AG20443 (cell line): ENCODE data around the gene CTRB1.
"Not testable (repeated sequence)": the region's sequence is repeated elsewhere in the genome, so short reads cannot be mapped to it uniquely, and the experiment has no call there.

Source experiments
- DNase-seq: peaks from one replicate; pipeline ENCODE4 v3.0.0; 2012; ENCODE audit warnings: low spot score, mixed read lengths

Gene CTRB1

DNA sequence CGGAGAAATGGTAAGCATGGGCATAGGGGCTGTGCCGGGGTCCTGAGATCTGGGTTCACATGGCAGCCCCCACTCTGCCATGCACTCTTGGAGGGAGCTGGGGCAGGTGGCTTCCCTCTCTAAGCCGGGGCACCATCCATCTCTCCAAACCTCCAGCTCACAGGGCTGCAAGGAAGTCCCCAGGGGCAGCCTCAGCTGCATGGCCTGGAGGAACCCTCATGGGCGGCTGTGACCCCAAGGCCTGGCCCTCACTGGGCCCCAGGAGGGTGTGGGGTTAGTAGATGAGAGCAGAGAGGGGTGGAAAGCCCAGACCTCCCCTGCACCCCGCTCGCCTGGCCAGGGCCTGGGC is 14.4 kb upstream of the CTRB1 start:
- DNase-seq: no peak

- DNase-seq: not testable (repeated sequence)
Measured at GRCh38 chr16:75204905-75205304, 13.9 kb upstream of the CTRB1 start.

DNA sequence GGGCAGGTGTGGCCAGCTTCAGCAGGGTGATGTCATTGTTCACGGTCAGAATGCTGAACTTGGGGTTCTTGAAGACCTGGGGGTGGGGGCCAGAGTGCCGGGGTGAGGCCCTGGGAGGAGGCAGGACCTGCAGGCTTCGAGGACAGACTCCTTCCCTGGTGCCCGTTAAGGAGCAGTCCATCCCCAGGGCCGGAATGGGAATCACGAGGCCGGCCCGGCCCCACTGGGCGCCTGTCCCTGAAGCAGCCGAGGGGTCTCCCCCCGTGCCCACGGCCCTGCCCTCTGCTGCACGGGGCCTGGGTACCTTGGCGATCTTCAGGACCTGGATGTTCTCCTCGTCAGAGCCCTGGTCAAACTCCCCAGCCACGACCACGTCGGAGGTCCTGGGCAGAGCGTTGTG is 13.3 kb upstream of the CTRB1 start:
- not testable (repeated sequence) for DNase-seq

- DNase-seq: not testable (repeated sequence)
Measured at GRCh38 chr16:75205961-75206748, 12.6 kb upstream of the CTRB1 start.

DNA sequence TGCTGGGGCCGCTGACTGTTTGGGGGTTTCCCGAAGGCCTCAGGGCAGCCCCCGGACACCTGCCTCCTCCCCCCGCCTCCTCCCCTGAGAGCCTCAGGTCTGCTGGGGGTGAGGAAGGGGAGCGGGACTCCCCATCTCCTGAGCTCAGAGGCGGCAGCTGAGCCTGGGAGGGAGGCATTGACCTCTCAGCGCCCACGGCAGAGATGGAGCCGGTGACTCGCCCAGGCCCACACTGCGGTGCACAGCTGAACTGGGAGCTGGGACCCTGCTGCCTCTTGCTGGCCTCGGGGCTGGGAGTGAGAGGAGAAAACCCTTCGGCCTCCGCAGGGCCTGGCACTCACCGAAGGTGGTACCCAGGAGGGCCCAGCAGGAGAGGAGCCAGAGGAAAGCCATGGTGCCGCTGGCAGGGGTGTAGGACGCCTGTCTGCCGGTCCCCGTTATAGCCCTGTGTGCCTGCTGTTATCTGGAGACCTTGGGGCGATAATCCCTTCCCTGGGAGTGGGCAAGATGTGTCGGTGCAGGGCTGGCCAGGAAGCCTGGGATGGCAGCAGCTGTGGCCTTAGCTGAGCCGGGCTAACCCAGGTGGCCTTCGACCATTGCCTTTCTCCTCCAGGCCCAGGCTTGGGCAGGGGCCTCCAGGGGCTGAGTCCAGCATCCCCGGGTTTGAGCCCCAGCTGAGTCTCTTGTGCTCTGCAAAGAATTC is 11.9 kb upstream of the CTRB1 start, which contains the start of gene CTRB2:
CTRB2 (minus strand) TSS at position 413 of the 703 bp plus-strand sequence; CDS start at position 393, 20 bp downstream.
- no peak for DNase-seq

DNA sequence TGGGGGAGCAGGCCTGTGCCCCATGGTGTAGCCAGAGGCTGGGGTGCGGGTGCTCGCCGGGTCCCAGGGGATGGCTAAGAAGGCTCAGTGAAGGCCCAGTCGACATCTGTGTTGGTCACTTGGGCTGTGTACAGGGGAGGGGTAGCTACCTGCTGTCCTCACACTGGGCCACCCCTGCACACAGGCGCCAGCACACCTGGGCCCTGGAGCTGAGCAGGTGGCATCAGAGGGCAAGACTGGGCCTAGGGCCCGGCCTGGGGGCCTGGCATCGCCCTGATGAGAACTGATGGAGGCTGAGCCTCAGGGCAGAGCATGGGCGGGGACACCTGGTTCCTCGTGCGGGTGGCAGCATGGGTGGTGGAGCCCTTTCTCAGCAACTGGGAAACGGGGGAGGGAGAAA is 11.0 kb upstream of the CTRB1 start:
- no peak for DNase-seq

DNA sequence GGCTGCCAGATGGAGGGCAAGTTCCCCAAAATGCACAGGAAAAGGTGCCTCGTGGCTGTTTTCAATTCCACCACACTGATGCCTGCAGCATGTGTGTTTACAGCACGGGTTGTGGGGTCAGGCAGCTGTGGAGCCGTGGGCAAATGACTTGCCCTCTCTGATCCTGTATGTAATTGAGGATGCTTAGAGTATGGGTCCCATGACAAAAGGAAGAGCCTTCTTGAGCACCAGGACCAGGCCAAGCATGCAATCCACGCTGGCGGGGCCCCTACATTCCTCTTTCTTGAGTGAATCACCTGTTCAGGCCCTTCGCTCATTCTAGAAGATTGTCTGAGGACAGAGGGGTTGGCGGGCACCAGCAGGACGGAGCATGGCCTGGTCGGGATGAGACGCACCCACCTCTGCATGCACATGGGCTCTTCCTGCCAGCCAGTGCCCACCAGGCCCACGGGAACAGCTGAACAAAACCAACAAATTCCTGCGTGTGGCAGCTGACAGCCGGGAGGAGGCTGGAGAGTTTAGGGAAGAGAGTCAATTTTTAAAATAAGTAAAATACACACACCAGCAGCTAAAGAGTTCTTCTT is 10.5 kb upstream of the CTRB1 start:
- no peak for DNase-seq

DNA sequence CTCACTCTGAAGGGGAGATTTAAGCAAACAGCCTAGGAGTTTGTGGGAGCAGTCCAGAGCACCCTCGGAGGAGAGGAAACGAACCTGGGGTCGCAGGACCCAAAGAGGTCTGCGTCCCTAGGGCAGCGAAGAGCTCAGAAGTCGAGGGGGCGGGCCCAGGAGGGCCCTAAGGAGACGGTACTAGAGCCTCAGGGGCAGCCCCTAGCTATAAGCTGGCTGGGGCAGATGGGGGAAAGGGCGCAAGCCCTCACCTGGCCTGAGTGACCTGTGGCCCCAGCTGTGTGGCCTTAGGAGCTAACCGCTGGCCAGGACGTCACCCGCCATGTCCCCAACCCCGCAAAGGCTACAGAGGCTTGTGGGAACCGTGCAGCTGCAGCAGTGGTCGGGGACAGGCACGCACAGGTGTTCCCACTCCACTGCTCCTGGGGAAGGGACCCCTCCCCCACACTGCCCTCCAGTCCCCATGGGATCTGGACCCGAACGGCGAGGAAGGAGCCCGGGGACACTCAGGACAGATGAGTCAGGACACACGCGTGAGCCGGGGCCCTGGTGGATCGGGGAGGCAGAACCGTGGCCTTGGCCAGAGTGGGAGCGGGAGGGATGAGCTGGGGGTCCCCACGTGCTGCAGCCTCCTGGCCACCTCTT is 9.8 kb upstream of the CTRB1 start:
- no peak for DNase-seq

GRCh38 chr16:75209514-75209913 is 9.3 kb upstream of the CTRB1 start:
- not testable (repeated sequence) for DNase-seq

DNA sequence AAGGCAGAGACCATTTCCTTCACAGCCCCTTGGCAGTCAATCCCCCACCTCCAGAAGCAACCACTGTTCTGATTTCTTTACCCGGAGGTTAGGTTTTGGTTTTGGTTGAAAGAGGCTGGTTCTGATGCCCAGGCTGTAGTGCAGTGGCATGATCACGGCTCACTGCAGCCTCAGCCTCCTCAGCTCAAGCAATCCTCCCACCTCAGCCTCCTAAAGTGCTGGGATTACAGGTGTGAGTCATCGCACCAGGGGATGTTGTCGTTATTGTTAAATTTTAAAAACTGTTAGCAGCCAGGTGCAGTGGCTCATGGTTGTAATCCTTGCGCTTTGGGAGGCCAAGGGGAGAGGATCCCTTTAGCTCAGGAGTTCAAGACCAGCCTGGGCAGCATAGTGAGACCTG is 8.8 kb upstream of the CTRB1 start:
- DNase-seq: no peak

DNA sequence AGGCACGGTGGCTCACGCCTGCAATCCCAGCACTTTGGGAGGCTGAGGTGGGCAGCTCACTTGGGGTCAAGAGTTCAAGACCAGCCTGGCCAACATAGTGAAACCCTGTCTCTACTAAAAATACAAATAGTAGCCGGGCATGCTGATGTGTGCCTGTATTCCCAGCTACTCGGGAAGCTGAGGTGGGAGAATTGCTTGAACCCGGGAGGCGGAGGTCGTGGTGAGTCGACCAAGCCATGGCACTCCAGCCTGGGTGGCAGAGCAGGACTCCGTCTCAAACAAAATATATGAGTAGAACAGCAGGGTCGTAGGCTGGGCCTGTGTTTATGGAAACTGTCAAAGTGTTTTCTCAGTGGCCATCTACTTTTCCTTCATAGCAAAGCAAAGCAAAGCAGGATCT is 7.5 kb upstream of the CTRB1 start:
- not testable (repeated sequence) for DNase-seq

DNA sequence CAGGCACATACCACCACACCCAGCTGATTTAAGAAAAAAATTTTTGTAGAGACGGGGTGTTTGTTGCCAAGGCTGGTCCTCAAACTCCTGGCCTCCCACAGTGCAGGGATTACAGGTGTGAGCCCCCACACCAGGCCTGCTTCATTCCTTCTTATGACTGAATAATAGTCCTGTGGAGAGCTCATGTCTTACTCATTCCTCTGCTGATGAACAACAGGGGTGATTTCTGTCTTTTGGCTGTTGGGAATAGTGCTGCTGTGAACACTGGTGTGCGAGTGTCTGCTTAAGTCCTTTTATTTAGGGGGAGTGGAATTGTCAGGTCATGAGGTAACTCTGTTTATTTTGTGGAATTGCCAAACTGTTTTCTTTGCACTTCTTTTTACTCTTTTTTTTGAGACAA is 2.7 kb upstream of the CTRB1 start:
- no peak for DNase-seq

DNA sequence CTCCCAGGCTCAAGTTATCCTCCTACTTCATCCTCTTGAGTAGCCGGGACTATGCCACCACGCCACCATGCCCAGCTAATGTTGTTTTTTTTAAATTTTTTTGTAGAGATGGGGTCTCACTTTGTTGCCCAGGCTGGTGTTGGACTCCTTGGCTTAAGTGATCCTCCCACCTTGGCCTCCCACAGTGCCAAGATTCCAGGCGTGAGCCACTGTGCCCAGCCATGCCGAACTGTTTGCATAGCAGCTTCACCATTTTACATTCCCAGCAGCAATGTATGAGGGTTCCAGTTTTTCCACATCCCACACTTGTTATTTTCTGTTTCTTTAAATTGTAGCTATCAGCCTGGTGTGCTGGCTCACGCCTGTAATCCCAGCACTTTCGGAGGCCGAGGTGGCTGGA is 2.2 kb upstream of the CTRB1 start:
- no peak for DNase-seq

DNA sequence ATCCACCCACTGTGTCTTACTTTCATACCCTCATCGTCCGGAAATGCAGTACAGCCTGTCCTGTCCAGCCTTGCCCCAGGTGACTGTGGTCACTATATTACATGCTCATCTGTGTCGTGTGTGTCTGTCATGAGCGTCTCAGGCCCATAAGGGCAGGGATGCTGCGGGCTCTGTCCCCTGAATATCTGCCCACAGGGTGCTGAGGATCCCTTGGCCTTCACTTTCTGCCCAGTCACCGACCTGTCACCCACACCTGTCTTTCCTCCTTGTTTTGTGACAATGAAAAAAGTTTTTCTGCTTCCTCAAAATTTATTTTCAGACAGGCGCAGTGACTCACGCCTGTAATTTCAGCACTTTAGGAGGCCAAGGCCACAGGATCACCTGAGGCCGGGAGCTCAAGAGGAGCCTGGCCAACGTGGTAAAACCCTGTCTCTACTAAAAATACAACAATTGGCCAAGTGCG is 1.4 kb upstream of the CTRB1 start:
- no peak for DNase-seq

- no peak for DNase-seq
Measured at GRCh38 chr16:75219088-75219487, 300 bp downstream of the CTRB1 start.

DNA sequence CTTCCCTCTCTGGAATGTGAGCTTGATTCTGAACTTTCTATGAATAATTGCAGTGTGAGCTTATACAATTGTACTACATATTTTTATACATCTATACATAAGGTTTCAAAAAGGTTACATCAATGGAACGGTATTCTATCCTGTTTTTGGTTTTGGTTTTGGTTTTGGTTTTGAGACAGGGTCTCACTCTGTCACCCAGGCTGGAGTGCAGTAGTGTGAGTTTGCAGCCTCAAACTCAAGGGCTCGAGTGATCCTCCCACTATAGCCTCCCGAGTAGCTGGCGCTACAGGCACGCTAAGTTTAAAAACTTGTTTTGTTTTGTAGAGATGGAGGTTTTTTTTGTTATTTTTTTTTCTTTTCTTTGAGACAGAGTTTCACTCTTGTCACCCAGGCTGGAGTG is 1.1 kb downstream of the CTRB1 start:
- DNase-seq: no peak

DNA sequence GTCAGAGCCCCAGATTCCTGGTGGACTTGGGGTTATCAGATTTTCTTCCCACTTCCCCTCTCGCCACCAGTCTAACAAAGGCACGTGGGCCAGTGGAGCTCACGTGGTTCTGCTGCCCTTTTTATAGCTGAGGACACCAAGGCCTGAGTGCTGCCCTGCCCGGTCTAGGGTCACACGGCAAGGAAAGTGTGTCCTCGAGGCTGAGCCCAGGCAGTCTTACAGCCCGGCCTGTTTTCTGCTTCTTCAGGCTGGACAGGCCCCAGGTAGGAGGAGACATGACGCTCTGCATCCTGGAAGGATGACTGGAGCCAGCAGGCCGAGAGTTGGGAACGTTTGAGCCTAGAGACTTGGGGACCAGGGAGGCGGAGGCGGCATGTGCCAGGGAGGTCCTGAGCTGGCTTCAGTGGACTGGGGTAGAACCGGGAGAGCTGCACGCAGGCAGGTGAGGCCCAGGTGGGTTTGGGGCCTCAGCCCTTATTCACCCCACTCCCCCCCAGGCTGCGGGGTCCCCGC is 3.5 kb downstream of the CTRB1 start:
- DNase-seq: peak; percentile 70

GRCh38 chr16:75223129-75223528 is 4.3 kb downstream of the CTRB1 start:
- DNase-seq: not testable (repeated sequence)

GRCh38 chr16:75224306-75225082 is 5.7 kb downstream of the CTRB1 start:
- DNase-seq: peak; percentile 33

DNA sequence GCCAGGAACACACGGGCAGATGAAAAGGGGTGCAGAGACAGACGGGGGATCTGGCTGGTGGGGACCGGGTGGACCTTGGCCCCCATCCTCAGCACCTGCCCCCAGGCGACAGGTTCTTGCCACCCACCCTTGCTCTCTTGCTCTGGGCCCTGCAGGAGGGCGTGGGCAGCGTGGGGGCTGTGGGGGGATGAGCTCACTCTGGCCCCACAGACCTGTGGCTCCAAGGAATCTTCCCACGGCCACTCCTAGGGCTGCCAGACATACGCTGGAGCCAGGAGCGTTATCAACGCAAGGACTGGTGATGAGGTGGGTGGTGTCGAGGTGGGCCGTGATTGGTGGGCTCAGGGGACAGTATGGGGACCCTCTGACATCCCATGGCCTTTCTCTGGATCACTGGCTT is 6.3 kb downstream of the CTRB1 start:
- DNase-seq: peak; percentile 64

DNA sequence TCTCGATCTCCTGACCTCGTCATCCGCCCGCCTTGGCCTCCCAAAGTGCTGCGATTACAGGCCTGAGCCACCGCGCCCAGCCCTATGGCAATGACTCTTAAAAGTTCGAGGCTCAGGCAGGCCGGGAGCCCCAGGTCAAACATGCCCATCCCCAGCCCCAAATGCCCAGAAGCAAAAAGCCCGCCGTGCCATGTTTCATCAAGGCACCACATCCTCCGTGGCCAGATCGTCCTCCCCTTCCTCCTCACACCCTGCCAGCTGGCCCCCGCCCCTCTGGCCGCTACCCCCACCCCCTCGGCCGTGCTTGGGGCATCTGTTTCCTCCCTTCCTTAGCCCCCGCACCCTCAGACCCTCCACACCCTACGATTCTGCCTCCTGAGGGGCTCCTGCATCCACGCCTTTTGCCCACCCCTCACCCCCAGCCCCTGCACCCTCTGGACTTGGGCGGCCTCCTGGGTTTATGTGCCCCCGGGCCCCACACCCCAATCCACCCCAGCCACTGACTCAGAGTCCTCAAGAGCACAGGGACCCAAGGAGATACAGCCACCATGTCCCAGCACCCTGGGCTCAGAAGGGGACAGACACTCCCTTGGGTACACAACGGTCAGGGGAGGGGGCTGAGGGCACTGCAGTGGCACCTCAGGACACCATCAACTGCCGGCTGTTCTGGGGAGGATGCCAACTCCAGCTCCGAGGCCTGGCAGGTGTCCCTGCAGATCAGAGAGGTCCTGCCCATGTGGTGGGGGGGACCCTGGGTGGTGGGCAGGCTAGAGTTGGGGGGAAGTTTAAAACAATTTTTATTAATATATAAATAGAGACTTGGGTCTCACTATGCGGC is 7.1 kb downstream of the CTRB1 start:
- no peak for DNase-seq
